Liver (tissue), 9 donors: ENCODE results near the gene MTHFD1. TPM values are rescaled to one million over a fixed set of nuclear protein-coding genes. Genes with fewer than 3 reads are reported as not detected.

ENCODE experiments used
- DNase-seq: peaks from one replicate; pipeline ENCODE4 v3.0.0-alpha.2; 2017; ENCODE audit warnings: low spot score
- H3K27ac ChIP-seq, 2 donors: one replicate each; pipeline ENCODE4 v1.7.0; 2013; ENCODE audit warnings: inconsistent platforms in 2 of 2, low read length in 2 of 2, control low read depth in 1 of 2, low read depth in 1 of 2, mild to moderate bottlenecking in 1 of 2
- H3K27me3 ChIP-seq, 4 donors: one replicate each; pipeline versions ENCODE4 v1.6.1 to v1.7.0; 2013; ENCODE audit warnings: low read length in 3 of 4, inconsistent platforms in 1 of 4, mild to moderate bottlenecking in 1 of 4, moderate library complexity in 1 of 4; ENCODE audit not compliant: control insufficient read depth in 4 of 4, insufficient read depth in 4 of 4
- H3K36me3 ChIP-seq, 4 donors: one replicate each; pipeline versions ENCODE4 v1.6.1 to v1.7.0; 2013; ENCODE audit warnings: low read length in 3 of 4, mild to moderate bottlenecking in 3 of 4, low read depth in 1 of 4, moderate library complexity in 1 of 4; ENCODE audit not compliant: control insufficient read depth in 4 of 4, insufficient read depth in 3 of 4
- H3K4me1 ChIP-seq, 4 donors: one replicate each; pipeline versions ENCODE4 v1.6.1 to v1.7.0; 2013; ENCODE audit warnings: low read length in 3 of 4, mild to moderate bottlenecking in 3 of 4, moderate library complexity in 1 of 4; ENCODE audit not compliant: control insufficient read depth in 4 of 4, insufficient read depth in 4 of 4
- H3K4me3 ChIP-seq, 3 donors: one replicate each; pipeline versions ENCODE4 v1.6.1 to v1.7.0; 2013; ENCODE audit warnings: low read length in 3 of 3, control low read depth in 1 of 3, low read depth in 1 of 3, mild to moderate bottlenecking in 1 of 3
- H3K9ac ChIP-seq, 2 donors: one replicate each; pipeline ENCODE4 v1.7.0; 2013; ENCODE audit warnings: low read length in 2 of 2, mild to moderate bottlenecking in 2 of 2, moderate library complexity in 2 of 2, control low read depth in 1 of 2, low read depth in 1 of 2
- H3K9me3 ChIP-seq, 4 donors: one replicate each; pipeline versions ENCODE4 v1.6.1 to v1.7.0; 2013; ENCODE audit warnings: low read length in 3 of 4; ENCODE audit not compliant: control insufficient read depth in 4 of 4
- EGR1 ChIP-seq, 2 donors: IDR thresholded peaks; 2 replicates each; pipeline ENCODE4 v1.6.1; 2016 to 2018; ENCODE audit warnings: antibody characterized with exemption in 2 of 2, low read depth in 2 of 2
- FOXA1 ChIP-seq: IDR thresholded peaks from 2 replicates; pipeline ENCODE4 v1.6.1; 2016; ENCODE audit warnings: antibody characterized with exemption
- FOXA2 ChIP-seq: IDR thresholded peaks from 2 replicates; pipeline ENCODE4 v1.6.1; 2016; ENCODE audit warnings: antibody characterized with exemption
- GABPA ChIP-seq, 2 donors: IDR thresholded peaks in 1 of 2; conservative IDR thresholded peaks in 1 of 2; 2 replicates each; pipeline ENCODE4 v1.6.1; 2016; ENCODE audit warnings: antibody characterized with exemption in 2 of 2, mild to moderate bottlenecking in 1 of 2, moderate library complexity in 1 of 2
- HNF4G ChIP-seq: IDR thresholded peaks from 2 replicates; pipeline ENCODE4 v1.6.1; 2016; ENCODE audit warnings: antibody characterized with exemption
- JUND ChIP-seq, 2 donors: IDR thresholded peaks; 2 replicates each; pipeline ENCODE4 v1.6.1; 2016; ENCODE audit warnings: antibody characterized with exemption in 2 of 2
- NR2F2 ChIP-seq: IDR thresholded peaks from 2 replicates; pipeline ENCODE4 v1.6.1; 2016; ENCODE audit warnings: antibody characterized with exemption
- RAD21 ChIP-seq, 2 donors: IDR thresholded peaks; 2 replicates each; pipeline ENCODE4 v1.6.1; 2016; ENCODE audit warnings: antibody characterized with exemption in 2 of 2, mild to moderate bottlenecking in 2 of 2
- RXRA ChIP-seq, 2 donors: IDR thresholded peaks; 2 replicates each; pipeline ENCODE4 v1.6.1; 2017 to 2018; ENCODE audit warnings: antibody characterized with exemption in 2 of 2, mild to moderate bottlenecking in 1 of 2
- SP1 ChIP-seq: IDR thresholded peaks from 2 replicates; pipeline ENCODE4 v1.6.1; 2018; ENCODE audit warnings: antibody characterized with exemption, mild to moderate bottlenecking
- YY1 ChIP-seq: IDR thresholded peaks from 2 replicates; pipeline ENCODE4 v1.6.1; 2016; ENCODE audit warnings: antibody characterized with exemption, mild to moderate bottlenecking
- WGBS: extraction: QIAGEN DNeasy Blood & Tissue Kit; methylation state at CpG from one replicate; pipeline ENCODE4 v1.1.7; 2013; 5-methylcytosine and 5-hydroxymethylcytosine counted together
- polyA plus RNA-seq, 2 donors: library from polyadenylated mRNA; stranded (reverse) in 1 of 2; unstranded in 1 of 2; fragments of 200-250 nt in 1 of 2; fragments of >200 nt in 1 of 2; fragmentation: Nextera tagmentation in 1 of 2; extraction: Ambion mirVana in 1 of 2; gene quantifications; one replicate each; pipeline versions ENCODE4 v1.2.1 to v1.2.3, GENCODE V29; 2013 to 2015
- total RNA-seq, 2 donors: library from RNA; depleted of rRNA; stranded (reverse); fragments of >200 nt; gene quantifications; one replicate each; pipeline ENCODE4 v1.2.3, GENCODE V29; 2014
- TF ChIP-seq, protein P1 (sequence below): IDR thresholded peaks from 2 replicates; pipeline ENCODE4 v1.6.1; 2016; ENCODE audit warnings: antibody characterized with exemption
- TF ChIP-seq, protein P2 (sequence below): IDR thresholded peaks from 2 replicates; pipeline ENCODE4 v1.6.1; 2016; ENCODE audit warnings: antibody characterized with exemption
- TF ChIP-seq, protein P3 (sequence below): IDR thresholded peaks from 2 replicates; pipeline ENCODE4 v1.6.1; 2016; ENCODE audit warnings: antibody characterized with exemption, mild to moderate bottlenecking
- TF ChIP-seq, protein P4 (sequence below): fragments of 150-350 bp; IDR thresholded peaks from 2 replicates; pipeline ENCODE4 v1.5.1; 2017; ENCODE audit warnings: improper control_type of control experiment, low read depth, low read length; ENCODE audit not compliant: missing input control
- donor health status: healthy.
- donor health status: healthy.
- donor health status: healthy.
- donor health status: healthy.
- donor health status: healthy.

MTHFD1 gene
- total and polyA plus RNA-seq, 4 donors = 43.8 to 203 (median 122) TPM

DNA sequence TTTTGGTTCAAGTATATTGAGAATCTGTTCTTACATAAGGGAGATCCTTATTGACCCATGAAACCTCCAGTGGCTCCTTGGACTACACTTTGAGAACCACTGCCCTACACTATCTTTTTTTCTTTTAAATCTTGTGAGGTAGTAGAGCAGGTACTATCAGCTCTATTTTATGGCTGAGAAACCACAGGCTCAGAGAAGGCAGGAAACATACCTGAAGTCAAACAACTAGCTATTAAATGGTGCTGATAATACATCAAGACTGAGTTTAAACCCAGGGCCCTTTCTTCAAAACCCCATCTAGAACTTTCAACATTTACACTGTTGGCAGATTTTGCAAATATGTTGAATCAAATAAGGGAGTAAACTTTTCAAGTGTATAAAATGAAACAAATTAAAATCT, 108.6 kb downstream of the MTHFD1 start:
- DNase-seq = no peak
- TF ChIP-seq, protein P1, sequence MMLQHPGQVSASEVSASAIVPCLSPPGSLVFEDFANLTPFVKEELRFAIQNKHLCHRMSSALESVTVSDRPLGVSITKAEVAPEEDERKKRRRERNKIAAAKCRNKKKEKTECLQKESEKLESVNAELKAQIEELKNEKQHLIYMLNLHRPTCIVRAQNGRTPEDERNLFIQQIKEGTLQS = no peak
- TF ChIP-seq, protein P2, sequence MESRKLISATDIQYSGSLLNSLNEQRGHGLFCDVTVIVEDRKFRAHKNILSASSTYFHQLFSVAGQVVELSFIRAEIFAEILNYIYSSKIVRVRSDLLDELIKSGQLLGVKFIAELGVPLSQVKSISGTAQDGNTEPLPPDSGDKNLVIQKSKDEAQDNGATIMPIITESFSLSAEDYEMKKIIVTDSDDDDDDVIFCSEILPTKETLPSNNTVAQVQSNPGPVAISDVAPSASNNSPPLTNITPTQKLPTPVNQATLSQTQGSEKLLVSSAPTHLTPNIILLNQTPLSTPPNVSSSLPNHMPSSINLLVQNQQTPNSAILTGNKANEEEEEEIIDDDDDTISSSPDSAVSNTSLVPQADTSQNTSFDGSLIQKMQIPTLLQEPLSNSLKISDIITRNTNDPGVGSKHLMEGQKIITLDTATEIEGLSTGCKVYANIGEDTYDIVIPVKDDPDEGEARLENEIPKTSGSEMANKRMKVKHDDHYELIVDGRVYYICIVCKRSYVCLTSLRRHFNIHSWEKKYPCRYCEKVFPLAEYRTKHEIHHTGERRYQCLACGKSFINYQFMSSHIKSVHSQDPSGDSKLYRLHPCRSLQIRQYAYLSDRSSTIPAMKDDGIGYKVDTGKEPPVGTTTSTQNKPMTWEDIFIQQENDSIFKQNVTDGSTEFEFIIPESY = no peak
- no peak overlapping the region for H3K4me3 ChIP-seq
- H3K4me1 ChIP-seq = peaks cover 4 to 8% (median 5%) of the 10 kb centered on the region in 4 donors
- no peak overlapping the region for H3K27ac ChIP-seq
- H3K36me3 ChIP-seq = peaks cover 0 to 9% (median 1%) of the 10 kb centered on the region in 4 donors
- no peak overlapping the region for H3K9ac ChIP-seq
- H3K9me3 ChIP-seq = no peaks in the 10 kb centered on the region
- no peaks in the 10 kb centered on the region for H3K27me3 ChIP-seq

DNA sequence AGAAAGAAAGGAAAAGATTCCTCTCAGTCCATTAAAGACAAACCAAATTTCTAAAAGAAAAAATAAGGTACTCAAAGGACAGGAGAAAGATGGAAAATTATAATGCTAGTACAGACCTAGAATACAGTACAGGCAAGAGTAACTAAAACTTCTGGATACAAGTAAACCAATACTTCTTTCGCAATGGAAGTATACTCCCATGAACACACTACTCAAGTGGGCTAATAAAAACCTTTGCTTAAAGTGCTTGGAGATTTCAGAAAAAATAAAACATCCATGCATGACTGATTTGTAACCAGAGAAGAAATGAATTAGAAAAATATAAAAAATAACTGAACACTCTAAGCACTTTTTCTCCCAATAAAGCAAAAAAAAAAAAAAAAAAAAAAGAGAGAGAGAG, 111.9 kb downstream of the MTHFD1 start:
- Histone ChIP-seq H3K36me3 (peaks cover 0 to 2% (median 0%) of the 10 kb centered on the region in 4 donors), H3K9me3 (no peaks in the 10 kb centered on the region), H3K4me3 (no peak overlapping the region), H3K27me3 (no peaks in the 10 kb centered on the region), H3K9ac (no peak overlapping the region), H3K27ac (no peak overlapping the region), H3K4me1 (peaks cover 8 to 22% (median 13%) of the 10 kb centered on the region in 4 donors)
- TF ChIP-seq GABPA (IDR thresholded peaks at IDR 0.05 in 1 of 2, conservative IDR thresholded peaks at IDR 0.05 in 1 of 2) = no peak
- TF ChIP-seq, protein P3, sequence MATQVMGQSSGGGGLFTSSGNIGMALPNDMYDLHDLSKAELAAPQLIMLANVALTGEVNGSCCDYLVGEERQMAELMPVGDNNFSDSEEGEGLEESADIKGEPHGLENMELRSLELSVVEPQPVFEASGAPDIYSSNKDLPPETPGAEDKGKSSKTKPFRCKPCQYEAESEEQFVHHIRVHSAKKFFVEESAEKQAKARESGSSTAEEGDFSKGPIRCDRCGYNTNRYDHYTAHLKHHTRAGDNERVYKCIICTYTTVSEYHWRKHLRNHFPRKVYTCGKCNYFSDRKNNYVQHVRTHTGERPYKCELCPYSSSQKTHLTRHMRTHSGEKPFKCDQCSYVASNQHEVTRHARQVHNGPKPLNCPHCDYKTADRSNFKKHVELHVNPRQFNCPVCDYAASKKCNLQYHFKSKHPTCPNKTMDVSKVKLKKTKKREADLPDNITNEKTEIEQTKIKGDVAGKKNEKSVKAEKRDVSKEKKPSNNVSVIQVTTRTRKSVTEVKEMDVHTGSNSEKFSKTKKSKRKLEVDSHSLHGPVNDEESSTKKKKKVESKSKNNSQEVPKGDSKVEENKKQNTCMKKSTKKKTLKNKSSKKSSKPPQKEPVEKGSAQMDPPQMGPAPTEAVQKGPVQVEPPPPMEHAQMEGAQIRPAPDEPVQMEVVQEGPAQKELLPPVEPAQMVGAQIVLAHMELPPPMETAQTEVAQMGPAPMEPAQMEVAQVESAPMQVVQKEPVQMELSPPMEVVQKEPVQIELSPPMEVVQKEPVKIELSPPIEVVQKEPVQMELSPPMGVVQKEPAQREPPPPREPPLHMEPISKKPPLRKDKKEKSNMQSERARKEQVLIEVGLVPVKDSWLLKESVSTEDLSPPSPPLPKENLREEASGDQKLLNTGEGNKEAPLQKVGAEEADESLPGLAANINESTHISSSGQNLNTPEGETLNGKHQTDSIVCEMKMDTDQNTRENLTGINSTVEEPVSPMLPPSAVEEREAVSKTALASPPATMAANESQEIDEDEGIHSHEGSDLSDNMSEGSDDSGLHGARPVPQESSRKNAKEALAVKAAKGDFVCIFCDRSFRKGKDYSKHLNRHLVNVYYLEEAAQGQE = no peak
- no peak for TF ChIP-seq FOXA2
- no peak for TF ChIP-seq HNF4G
- TF ChIP-seq, protein P1 = no peak
- no peak for TF ChIP-seq JUND (IDR thresholded peaks at IDR 0.05)
- TF ChIP-seq, protein P2 = no peak
- TF ChIP-seq RXRA (IDR thresholded peaks at IDR 0.05) = no peak
- TF ChIP-seq, protein P4, sequence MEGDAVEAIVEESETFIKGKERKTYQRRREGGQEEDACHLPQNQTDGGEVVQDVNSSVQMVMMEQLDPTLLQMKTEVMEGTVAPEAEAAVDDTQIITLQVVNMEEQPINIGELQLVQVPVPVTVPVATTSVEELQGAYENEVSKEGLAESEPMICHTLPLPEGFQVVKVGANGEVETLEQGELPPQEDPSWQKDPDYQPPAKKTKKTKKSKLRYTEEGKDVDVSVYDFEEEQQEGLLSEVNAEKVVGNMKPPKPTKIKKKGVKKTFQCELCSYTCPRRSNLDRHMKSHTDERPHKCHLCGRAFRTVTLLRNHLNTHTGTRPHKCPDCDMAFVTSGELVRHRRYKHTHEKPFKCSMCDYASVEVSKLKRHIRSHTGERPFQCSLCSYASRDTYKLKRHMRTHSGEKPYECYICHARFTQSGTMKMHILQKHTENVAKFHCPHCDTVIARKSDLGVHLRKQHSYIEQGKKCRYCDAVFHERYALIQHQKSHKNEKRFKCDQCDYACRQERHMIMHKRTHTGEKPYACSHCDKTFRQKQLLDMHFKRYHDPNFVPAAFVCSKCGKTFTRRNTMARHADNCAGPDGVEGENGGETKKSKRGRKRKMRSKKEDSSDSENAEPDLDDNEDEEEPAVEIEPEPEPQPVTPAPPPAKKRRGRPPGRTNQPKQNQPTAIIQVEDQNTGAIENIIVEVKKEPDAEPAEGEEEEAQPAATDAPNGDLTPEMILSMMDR = no peak
- no peak for TF ChIP-seq FOXA1
- no peak for TF ChIP-seq RAD21 (IDR thresholded peaks at IDR 0.05)
- no peak for TF ChIP-seq YY1
- TF ChIP-seq SP1 = no peak
- no peak for TF ChIP-seq NR2F2
- no peak for TF ChIP-seq EGR1 (IDR thresholded peaks at IDR 0.05; ENCODE audit: low read depth in 2 of 2)
- DNase-seq = no peak
- WGBS = 95% methylated on average over 1 of the region's 1 CpG
